ENCODE measurements around the gene IGFBPL1. TPM values are rescaled to one million over a fixed set of nuclear protein-coding genes. Genes with fewer than 3 reads are reported as not detected.

Gene IGFBPL1
- total and polyA plus RNA-seq, 8 donors, result 0.23 to 4.8 (median 1.7) TPM; not detected in 3

- Histone ChIP-seq H3K4me3 (peak overlapping the region in 2 of 4 donors; percentile 39 to 51), H3K36me3 (no peaks in the 10 kb centered on the region), H3K27me3 (peaks cover 0 to 64% (median 13%) of the 10 kb centered on the region in 3 donors), H3K4me1 (peaks cover 0 to 20% (median 10%) of the 10 kb centered on the region in 4 donors), H3K9me3 (no peaks in the 10 kb centered on the region), H3K27ac (no peak overlapping the region)
- WGBS, 5 donors, result 72 to 76% (median 73%) methylated on average over 4 of the region's 4 CpGs
- intact Hi-C loops (cut with DNase I; ENCODE audit: low total_unique reads), result no loop called here
- no peak for TF ChIP-seq EP300 (IDR thresholded peaks at IDR 0.05)
- no peak for TF ChIP-seq CTCF (IDR thresholded peaks at IDR 0.05)
- TF ChIP-seq POLR2A (IDR thresholded peaks at IDR 0.05), result no peak
- TF ChIP-seq POLR2AphosphoS5 (IDR thresholded peaks at IDR 0.05), result no peak
- DNase-seq, result no peak
Observed at GRCh38 chr9:38424918-38425317, 664 bp upstream of the IGFBPL1 start.

DNA sequence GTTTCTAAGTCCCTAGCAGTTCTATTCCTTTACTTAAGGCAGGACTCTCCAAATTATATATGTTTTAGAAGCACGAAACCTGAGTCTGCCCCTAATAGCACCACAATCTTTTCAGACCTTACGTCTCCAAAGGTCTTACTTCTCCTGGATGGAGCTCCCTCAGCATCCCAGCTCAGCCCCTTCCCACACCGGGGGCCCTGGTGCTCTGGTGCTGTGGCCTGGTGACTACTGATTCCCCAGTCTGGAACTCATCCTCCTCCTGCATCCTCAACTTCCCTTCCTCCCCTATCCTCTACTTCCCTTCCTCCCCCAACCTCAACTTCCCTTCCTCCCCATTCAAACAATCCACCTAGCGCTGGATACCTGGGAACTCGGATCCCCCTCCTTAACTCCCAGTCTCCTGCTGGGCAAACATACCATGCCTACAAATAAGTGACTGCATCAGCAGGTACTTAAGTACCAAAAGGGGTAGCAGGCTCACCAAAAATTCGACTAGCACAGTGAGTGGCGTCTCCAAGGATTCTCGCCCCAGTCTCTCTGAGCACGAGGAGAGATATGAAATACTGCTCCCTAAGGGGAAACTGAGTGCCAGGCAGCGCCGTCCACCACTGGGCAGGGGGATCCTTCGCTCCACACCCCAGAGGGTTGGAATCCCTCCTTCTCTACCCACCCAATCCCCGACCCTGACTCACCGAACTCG lies 831 bp downstream of the IGFBPL1 start:
- Histone ChIP-seq H3K4me3 (peak overlapping the region; percentile 39 to 52 (median 47)), H3K27ac (peak overlapping the region in 1 of 5 donors; percentile 63), H3K9me3 (no peaks in the 10 kb centered on the region), H3K4me1 (peaks cover 0 to 20% (median 10%) of the 10 kb centered on the region in 4 donors), H3K36me3 (no peaks in the 10 kb centered on the region), H3K27me3 (peaks cover 0 to 67% (median 13%) of the 10 kb centered on the region in 3 donors)
- intact Hi-C loops (cut with DNase I; ENCODE audit: low total_unique reads), result no loop called here
- WGBS, 5 donors, result 20 to 34% (median 26%) methylated on average over 11 to 15 of the region's 15 CpGs
- TF ChIP-seq POLR2A (IDR thresholded peaks at IDR 0.05) (no peak), CTCF (IDR thresholded peaks at IDR 0.05) (no peak), POLR2AphosphoS5 (IDR thresholded peaks at IDR 0.05) (no peak), EP300 (IDR thresholded peaks at IDR 0.05) (no peak)
- DNase-seq, result no peak

- intact Hi-C loops (cut with DNase I; ENCODE audit: low total_unique reads), result no loop called here
- WGBS, 5 donors, result 52 to 73% (median 58%) methylated on average over 7 of the region's 7 CpGs
- DNase-seq, result peak in 1 of 2 donors; percentile 37
Observed at GRCh38 chr9:38422555-38423260, 1.5 kb downstream of the IGFBPL1 start.

More at GRCh38 chr9:38422555-38423260, 1.5 kb downstream of the IGFBPL1 start:
- peaks cover 0 to 20% (median 10%) of the 10 kb centered on the region in 4 donors for H3K4me1 ChIP-seq
- no peak overlapping the region for H3K27ac ChIP-seq
- H3K4me3 ChIP-seq, result peak overlapping the region in 2 of 4 donors; percentile 4 to 52
- H3K27me3 ChIP-seq, result peaks cover 0 to 67% (median 13%) of the 10 kb centered on the region in 3 donors
- TF ChIP-seq CTCF (IDR thresholded peaks at IDR 0.05), result no peak
- H3K9me3 ChIP-seq, result no peaks in the 10 kb centered on the region
- no peaks in the 10 kb centered on the region for H3K36me3 ChIP-seq

Data from stomach (tissue), 9 donors.